Activated gamma-delta T cell (primary cell): ENCODE data around the gene TMEM131.

Experiments used
- DNase-seq: peaks from one replicate; lab custom pipeline; 2025; lab: John Stamatoyannopoulos, UW

Gene TMEM131

DNA sequence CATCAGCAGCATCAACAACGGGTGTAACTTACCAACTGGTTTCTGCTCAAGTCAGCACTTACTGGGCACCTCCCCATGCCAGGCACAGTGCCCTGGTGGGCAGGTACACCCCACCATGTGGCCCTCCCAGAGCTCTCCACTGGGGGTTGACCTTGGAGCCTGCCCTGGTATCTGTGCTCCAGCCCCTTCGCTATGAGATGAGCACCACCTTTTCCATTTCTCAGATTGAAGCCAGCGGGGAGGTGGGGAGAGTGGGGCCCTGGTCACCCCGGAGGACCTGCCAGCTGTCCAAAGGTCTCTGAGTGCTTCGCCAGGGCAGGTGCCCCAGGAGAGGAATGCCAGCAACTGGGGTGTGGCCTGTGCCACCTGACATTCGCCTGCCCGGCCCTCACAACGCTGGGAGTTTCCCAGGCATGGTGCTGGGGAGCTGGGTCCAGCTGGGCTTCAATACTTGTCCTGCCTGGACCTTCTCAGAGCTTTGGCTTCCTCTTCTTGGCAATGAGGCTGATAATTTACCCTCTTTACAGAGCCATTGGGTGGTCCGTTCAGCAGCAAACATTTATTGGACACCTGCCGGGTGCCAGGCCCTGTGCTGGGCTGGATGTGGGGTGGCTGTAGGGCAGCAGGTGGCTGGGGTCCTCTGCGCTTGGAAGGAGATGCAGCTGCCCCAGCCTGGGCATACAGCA, 288.2 kb downstream of the TMEM131 start:
- DNase-seq = no peak

DNA sequence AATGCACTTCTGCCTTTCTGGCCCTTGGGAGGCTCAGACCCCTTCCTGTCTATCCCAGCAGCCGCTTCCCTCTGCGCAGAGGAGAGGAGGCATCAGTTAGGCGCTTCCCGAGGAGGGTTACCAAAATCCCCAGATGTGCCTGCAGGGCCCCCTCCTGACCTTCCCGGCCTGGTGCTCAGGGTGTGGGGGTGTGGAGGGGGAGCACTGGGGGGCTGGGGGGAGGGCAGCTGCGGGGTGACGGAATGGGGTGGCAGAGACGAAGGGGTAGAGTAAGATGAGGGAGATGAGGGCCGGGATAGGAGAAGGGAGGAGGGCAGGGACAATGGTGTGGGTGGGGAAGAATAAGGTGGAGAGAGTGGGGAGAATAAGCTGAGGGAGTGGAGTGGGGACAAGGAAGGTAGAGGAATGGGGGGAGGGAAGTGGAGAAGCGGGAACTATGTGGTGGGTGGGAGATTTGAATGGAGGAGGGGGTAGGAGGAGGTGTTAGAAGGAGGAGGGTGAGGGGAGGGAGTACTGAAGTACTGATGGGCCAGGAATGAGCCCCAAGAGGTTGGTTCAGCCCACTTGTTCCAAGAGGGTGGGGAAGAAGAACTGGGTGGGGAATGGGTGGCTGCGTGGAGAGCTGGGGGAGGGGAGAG, 288.9 kb downstream of the TMEM131 start:
- DNase-seq = no peak
